Hematopoietic multipotent progenitor cell treated with erythropoietin and hydrocortisone succinate and interleukin-3 and kit ligand, for 15 days (in vitro differentiated cells): ENCODE data around the gene EIF3M.

Experiments used
- DNase-seq: peaks from one replicate; pipeline ENCODE4 v3.0.0-alpha.2; 2015; ENCODE audit warnings: low spot score

Gene EIF3M

GRCh38 chr11:32583459-32584271 is at the start of gene EIF3M:
Gene EIF3M (plus strand): TSS chr11:32583831. CDS start chr11:32583888, 57 bp downstream.
- peak; percentile 97 for DNase-seq

DNA sequence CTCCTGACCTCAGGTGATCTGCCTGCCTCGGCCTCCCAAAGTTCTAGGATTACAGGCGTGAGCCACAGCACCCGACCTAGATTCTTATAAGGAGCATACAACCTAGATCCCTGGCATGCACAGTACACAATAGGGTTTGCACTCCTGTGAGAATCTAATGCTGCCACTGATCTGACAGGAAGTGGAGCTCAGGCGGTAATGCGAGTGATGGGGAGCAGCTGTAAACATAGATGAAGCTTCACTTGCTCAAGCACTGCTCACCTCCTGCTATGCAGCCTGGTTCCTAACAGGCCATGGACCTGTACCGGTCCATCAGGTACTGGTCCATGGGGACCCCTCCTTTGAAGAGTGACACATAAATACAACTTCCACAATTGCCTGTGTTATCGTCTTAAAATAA is 44.8 kb upstream of the EIF3M start:
- DNase-seq, result no peak

- DNase-seq, result no peak
These were observed 33.9 kb upstream of the EIF3M start for GRCh38 chr11:32549611-32550187.

- DNase-seq, result no peak
These were observed 33.4 kb upstream of the EIF3M start for GRCh38 chr11:32550207-32550606.

- no peak for DNase-seq
These were observed 28.5 kb upstream of the EIF3M start for GRCh38 chr11:32555091-32555490.

DNA sequence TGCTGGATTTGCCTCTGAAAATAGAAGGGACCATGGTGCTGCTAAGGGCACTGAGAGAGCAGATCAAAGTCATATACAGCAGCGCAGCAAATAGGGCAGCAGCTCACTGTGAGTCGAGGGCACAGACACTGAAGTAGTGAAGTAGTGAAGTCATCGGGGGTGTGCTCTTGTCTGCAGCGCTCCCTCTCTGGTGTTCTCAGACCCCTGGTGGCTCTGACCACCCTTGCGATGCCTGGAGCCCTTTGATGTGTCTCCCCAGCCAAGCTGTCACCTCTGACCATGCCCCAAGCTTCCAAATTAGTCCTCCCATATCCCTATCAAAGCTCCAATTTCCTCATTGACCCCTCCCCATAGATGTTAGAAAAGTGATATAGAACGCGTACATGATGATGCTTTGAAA is 27.7 kb upstream of the EIF3M start:
- no peak for DNase-seq

DNA sequence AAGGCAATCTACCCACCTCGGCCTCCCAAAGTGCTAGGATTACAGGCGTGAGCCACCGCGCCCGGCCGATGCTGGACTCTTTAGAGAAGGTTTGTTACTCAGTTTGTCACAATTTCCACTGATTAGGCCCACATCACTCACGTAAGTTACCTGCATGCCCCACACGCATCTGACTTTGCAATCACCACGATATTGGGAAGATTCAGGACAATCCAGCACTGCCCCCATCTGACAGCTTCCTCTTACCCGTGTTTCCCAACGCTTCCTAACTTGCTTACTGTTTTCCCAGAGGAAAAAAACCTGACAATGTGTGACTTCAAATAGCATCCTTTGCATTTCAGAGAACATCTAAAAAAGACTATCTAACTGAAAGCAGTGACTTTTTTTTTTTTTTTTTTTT is 21.8 kb upstream of the EIF3M start:
- DNase-seq, result no peak

GRCh38 chr11:32562839-32563599 is 20.6 kb upstream of the EIF3M start:
- DNase-seq, result no peak

GRCh38 chr11:32563600-32563959 is 20.1 kb upstream of the EIF3M start:
- no peak for DNase-seq

DNA sequence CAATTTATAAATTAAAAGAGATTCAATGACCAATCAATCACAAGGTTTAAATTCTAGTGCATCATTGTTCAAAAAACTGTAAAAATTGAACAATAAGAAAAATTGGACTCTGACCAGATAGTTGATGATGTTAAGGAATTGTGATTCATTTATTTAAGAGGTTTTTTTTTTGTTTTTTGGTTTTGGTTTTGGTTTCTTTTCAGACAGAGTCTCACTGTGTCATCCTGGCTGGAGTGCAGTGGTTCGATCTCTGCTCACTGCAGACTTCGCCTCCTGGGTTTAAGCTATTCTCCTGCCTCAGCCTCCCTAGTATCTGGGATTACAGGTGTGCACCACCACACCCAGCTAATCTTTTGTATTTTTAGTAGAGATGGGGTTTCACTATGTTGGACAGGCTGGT is 17.1 kb upstream of the EIF3M start:
- no peak for DNase-seq

- no peak for DNase-seq
These were observed 16.5 kb upstream of the EIF3M start for GRCh38 chr11:32567154-32567553.

DNA sequence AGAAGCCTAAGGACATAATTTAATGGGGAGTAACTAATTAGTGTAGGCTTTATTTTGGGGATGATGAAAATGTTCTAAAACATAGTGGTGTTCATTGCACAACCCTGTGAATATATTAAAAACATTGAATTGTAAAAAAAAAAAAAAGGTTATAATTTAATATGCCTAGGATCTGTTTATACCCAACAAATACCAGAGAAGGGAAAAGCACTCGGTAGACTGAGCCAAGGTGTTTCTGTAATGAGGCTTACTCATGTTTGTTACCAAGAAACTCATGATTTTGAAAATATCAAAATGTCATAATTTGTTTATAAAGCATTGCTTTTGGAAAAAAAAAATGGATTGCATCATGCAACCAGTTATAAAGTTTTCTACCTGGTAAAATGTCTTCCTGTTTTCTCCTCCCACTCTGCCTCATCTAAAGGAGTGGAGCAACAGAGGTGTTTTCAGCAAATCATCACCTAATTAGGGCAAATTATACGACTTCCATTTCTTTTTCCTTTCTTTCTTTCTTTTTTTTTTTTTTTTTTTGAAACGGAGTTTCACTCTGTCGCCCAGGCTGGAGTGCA is 14.2 kb upstream of the EIF3M start:
- no peak for DNase-seq

- DNase-seq, result no peak
These were observed 12.6 kb upstream of the EIF3M start for GRCh38 chr11:32571039-32571438.

DNA sequence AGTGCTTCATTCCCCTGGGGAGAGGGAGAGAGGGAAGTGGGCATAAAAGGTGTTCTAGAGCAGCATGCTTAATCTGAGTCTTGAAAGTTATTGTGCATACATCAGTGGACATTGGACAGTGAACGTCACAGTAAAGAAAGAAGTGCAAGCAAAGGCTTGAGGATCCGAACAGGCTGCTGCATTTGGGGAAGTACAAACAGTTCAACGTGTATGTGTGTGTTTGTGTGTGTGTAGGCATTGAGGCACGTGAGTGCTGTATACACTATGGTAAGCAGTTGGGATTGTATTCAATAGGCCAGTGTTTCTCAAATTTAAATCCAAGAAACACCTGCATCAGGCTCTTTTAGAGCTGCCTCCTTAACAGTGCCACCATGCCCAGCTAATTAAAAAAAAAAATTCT is 10.4 kb upstream of the EIF3M start:
- DNase-seq, result no peak

DNA sequence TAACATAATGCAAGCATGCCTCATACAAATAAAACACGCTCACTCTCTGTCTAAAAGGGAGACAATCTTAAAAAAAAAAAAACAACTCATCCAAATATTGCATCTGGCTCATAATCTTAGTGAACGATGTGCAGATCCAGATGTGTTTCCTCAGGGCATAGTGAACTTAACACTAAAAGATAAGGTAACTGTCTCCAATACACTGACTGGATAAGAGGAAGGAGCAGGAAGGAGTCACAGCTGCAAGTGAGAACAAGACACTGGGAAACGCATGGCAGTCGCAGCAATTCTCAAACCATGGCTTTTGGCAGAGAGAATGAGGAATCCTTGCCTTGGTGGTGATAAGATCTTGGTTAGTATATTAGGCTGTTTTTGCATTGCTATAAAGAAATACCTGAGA is 9.2 kb upstream of the EIF3M start:
- no peak for DNase-seq

- DNase-seq, result no peak
These were observed 8.6 kb upstream of the EIF3M start for GRCh38 chr11:32575070-32575469.

GRCh38 chr11:32576456-32576855 is 7.2 kb upstream of the EIF3M start:
- no peak for DNase-seq

GRCh38 chr11:32580967-32581366 is 2.7 kb upstream of the EIF3M start:
- DNase-seq, result no peak

DNA sequence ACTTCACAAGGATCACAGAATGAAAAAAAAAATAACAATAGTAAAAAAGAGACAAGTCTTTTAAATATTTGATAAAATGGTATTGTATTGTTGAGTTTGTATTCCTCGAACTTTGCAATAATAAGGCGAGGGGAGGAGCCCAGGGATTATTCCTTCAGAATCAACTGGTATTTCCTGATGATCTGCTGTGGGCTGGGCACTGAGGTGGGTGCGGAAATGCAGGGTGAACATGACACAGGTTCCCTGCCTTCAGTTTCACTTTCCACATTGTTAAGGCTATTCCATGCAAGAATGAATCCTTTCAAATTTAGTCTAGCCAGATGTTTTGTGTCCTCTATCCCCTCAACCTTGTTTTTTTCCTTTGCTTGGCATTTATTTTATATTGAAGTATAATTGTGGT is 2.1 kb upstream of the EIF3M start:
- no peak for DNase-seq

DNA sequence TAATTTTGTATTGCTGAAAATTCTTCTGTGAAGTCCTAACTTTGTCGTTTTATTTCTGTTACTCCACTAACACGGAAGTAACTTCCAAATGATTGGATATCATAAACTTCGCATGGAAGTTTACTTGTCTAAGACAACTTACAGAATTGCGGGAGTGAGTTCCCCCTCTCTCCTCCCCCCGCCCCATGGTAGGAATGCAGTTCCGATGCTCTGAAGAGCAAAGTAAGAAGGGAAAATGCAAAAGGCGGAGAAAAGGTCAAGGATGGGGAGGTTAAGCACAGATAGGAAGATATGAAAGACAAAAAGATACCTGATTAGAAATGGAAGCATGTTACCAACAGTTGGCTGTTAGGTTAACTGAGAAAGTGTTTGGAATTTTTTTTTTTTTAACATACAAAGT is 1.3 kb downstream of the EIF3M start:
- DNase-seq, result no peak

GRCh38 chr11:32586576-32587190 is 3.1 kb downstream of the EIF3M start:
- no peak for DNase-seq

GRCh38 chr11:32594272-32594671 is 10.6 kb downstream of the EIF3M start:
- DNase-seq, result no peak
